ENCODE results near the gene AATF. TPM values are rescaled to one million over a fixed set of nuclear protein-coding genes. Genes with fewer than 3 reads are reported as not detected.

AATF gene
- total RNA-seq, 1 experiment from 2014 or later, result 49.9 TPM

GRCh38 chr17:36979565-36979941 lies 30.8 kb downstream of the AATF start:
- DNase-seq (ENCODE audit: low read depth), result no peak

- DNase-seq (ENCODE audit: low read depth), result peak; percentile 55
Measured at GRCh38 chr17:36980280-36980761, 31.6 kb downstream of the AATF start.

GRCh38 chr17:36983618-36984017 lies 34.9 kb downstream of the AATF start:
- no peak for DNase-seq (ENCODE audit: low read depth)

- no peak for DNase-seq (ENCODE audit: low read depth)
Measured at GRCh38 chr17:36989173-36989572, 40.4 kb downstream of the AATF start.

GRCh38 chr17:36992701-36993100 lies 43.9 kb downstream of the AATF start:
- no peak for DNase-seq (ENCODE audit: low read depth)

- no peak for DNase-seq (ENCODE audit: low read depth)
Measured at GRCh38 chr17:36993227-36993626, 44.5 kb downstream of the AATF start.

GRCh38 chr17:36994438-36994837 lies 45.7 kb downstream of the AATF start:
- DNase-seq (ENCODE audit: low read depth), result peak; percentile 50

GRCh38 chr17:36999471-36999870 lies 50.7 kb downstream of the AATF start:
- DNase-seq (ENCODE audit: low read depth), result no peak

- DNase-seq (ENCODE audit: low read depth), result no peak
Measured at GRCh38 chr17:37016780-37017179, 68.0 kb downstream of the AATF start.

- DNase-seq (ENCODE audit: low read depth), result no peak
Measured at GRCh38 chr17:37017404-37017803, 68.7 kb downstream of the AATF start.

- DNase-seq (ENCODE audit: low read depth), result no peak
Measured at GRCh38 chr17:37019117-37019740, 70.5 kb downstream of the AATF start.

GRCh38 chr17:37019741-37020129 lies 71.0 kb downstream of the AATF start:
- DNase-seq (ENCODE audit: low read depth), result no peak

- no peak for DNase-seq (ENCODE audit: low read depth)
Measured at GRCh38 chr17:37024181-37024637, 75.5 kb downstream of the AATF start.

- DNase-seq (ENCODE audit: low read depth), result no peak
Measured at GRCh38 chr17:37025238-37025637, 76.5 kb downstream of the AATF start.

GRCh38 chr17:37025847-37026530 lies 77.2 kb downstream of the AATF start:
- DNase-seq (ENCODE audit: low read depth), result no peak

- no peak for DNase-seq (ENCODE audit: low read depth)
Measured at GRCh38 chr17:37026531-37026869, 77.7 kb downstream of the AATF start.

- DNase-seq (ENCODE audit: low read depth), result no peak
Measured at GRCh38 chr17:37028040-37028439, 79.3 kb downstream of the AATF start.

GRCh38 chr17:37031493-37032083 lies 82.8 kb downstream of the AATF start:
- DNase-seq (ENCODE audit: low read depth), result no peak

- peak; percentile 7 for DNase-seq (ENCODE audit: low read depth)
Measured at GRCh38 chr17:37037590-37038155, 88.9 kb downstream of the AATF start.

- DNase-seq (ENCODE audit: low read depth), result no peak
Measured at GRCh38 chr17:37039269-37039668, 90.5 kb downstream of the AATF start.

GRCh38 chr17:37041932-37042331 lies 93.2 kb downstream of the AATF start:
- DNase-seq (ENCODE audit: low read depth), result no peak

GRCh38 chr17:37043201-37043600 lies 94.4 kb downstream of the AATF start:
- DNase-seq (ENCODE audit: low read depth), result no peak
